CD4-positive, alpha-beta T cell (primary cell): ENCODE results near the gene SPOCD1. TPM values are rescaled to one million over a fixed set of nuclear protein-coding genes. Genes with fewer than 3 reads are reported as not detected.
A peak's percentile ranks its signal among the peaks of the same experiment; 100 is the strongest.

Source experiments
- ATAC-seq: fragments of 200-7000 bp; cut with Tn5 transposase; one replicate; pipeline ENCODE4 v1.10.0; 2022; ENCODE audit warnings: mild to moderate bottlenecking; ENCODE audit not compliant: poor library complexity
- CTCF ChIA-PET: fragments of 350-600 bp; sonication (Branson Sonifier 250); formaldehyde crosslinking; loops from one replicate; lab custom pipeline; 2021; ENCODE audit warnings: antibody characterized with exemption, inconsistent platforms; lab: Charles Lee
- POLR2A ChIA-PET: fragments of 350-600 bp; sonication (Branson Sonifier 250); formaldehyde crosslinking; loops from one replicate; lab custom pipeline; 2021; ENCODE audit warnings: antibody characterized with exemption, inconsistent platforms; lab: Charles Lee
- DNase-seq, 14 experiments: peaks; one replicate each; pipeline ENCODE4 v3.0.0-alpha.2; 2013 to 2020; ENCODE audit warnings: mixed read lengths in 2 of 14
- H3K27ac ChIP-seq, 2 donors: one replicate each; pipeline versions ENCODE4 v1.5.1 to v1.7.0; 2013; ENCODE audit warnings: low read length in 2 of 2, low read depth in 1 of 2, mild to moderate bottlenecking in 1 of 2
- H3K27me3 ChIP-seq, 2 experiments: 1 replicate in 1 of 2; 2 replicates in 1 of 2; pipeline versions ENCODE4 v1.6.1 to v1.7.0; 2013; ENCODE audit warnings: low read length in 2 of 2, control low read depth in 1 of 2, mild to moderate bottlenecking in 1 of 2, moderate library complexity in 1 of 2; ENCODE audit not compliant: insufficient read depth in 2 of 2, control insufficient read depth in 1 of 2
- H3K36me3 ChIP-seq: one replicate; pipeline ENCODE4 v1.6.1; 2013; ENCODE audit warnings: low read length, control low read depth; ENCODE audit not compliant: insufficient read depth
- H3K4me1 ChIP-seq: one replicate; pipeline ENCODE4 v1.6.1; 2013; ENCODE audit warnings: low read length, control low read depth; ENCODE audit not compliant: insufficient read depth
- H3K4me3 ChIP-seq: one replicate; pipeline ENCODE4 v1.5.1; 2013; ENCODE audit warnings: mild to moderate bottlenecking, low read length, moderate library complexity
- H3K9me3 ChIP-seq, 2 experiments: 1 replicate in 1 of 2; 2 replicates in 1 of 2; pipeline versions ENCODE4 v1.6.1 to v1.7.0; 2013; ENCODE audit warnings: low read length in 2 of 2, mild to moderate bottlenecking in 2 of 2, control low read depth in 1 of 2, moderate library complexity in 1 of 2; ENCODE audit not compliant: control insufficient read depth in 1 of 2, insufficient read depth in 1 of 2
- H3K27ac Mint-ChIP-seq: one replicate; pipeline ENCODE4 v1.8.0; 2020; ENCODE audit warnings: mixed read lengths
- H3K27me3 Mint-ChIP-seq: one replicate; pipeline ENCODE4 v1.8.0; 2021; ENCODE audit warnings: mixed read lengths
- H3K36me3 Mint-ChIP-seq: one replicate; pipeline ENCODE4 v1.8.0; 2021; ENCODE audit warnings: low read depth, mixed read lengths
- H3K4me1 Mint-ChIP-seq: one replicate; pipeline ENCODE4 v1.8.0; 2021; ENCODE audit warnings: low read depth, mixed read lengths
- H3K4me3 Mint-ChIP-seq: one replicate; pipeline ENCODE4 v1.8.0; 2020; ENCODE audit warnings: mild to moderate bottlenecking, mixed read lengths
- H3K9me3 Mint-ChIP-seq: one replicate; pipeline ENCODE4 v1.8.0; 2020; ENCODE audit warnings: mixed read lengths
- CTCF ChIP-seq: fragments of 200-600 bp; IDR thresholded peaks from one replicate; pipeline ENCODE4 v1.8.0; 2022; ENCODE audit warnings: antibody characterized with exemption, mild to moderate bottlenecking
- intact Hi-C, 2 experiments: fragments of 100-400 bp; cut with DNase I in 1 of 2; cut with micrococcal nuclease in 1 of 2; formaldehyde crosslinking; loops; one replicate each; pipeline versions ENCODE4 v1.15.1 to v1.9.0; 2023 to 2025; cut with DNase I, micrococcal nuclease
- total RNA-seq, 174 experiments: library from RNA in 2 of 174; stranded (reverse) in 2 of 174; gene quantifications; one replicate each; pipeline ENCODE4 v1.2.3 and lab custom pipeline; 2021 to 2026

The SPOCD1 gene
- total RNA-seq, 2 experiments from 2014 or later, result 0.11 to 0.27 TPM

- no peaks in the 10 kb centered on the region for H3K36me3 ChIP-seq
- H3K4me3 Mint-ChIP-seq, result peak overlapping the region; percentile 86
- peak overlapping the region; percentile 42 for H3K4me3 ChIP-seq
- ChIA-PET CTCF (interaction anchor here (0.5 to 1.4 kb wide), 10 partner anchors 10 to 201 kb away, joined by 3 to 35 read pairs (median 4); no protein-coding TSS in a partner anchor), POLR2A (interaction anchor here (0.5 to 1.7 kb wide), 7 partner anchors 26 to 310 kb away, joined by 3 to 13 read pairs (median 3); partner anchors contain the start of genes COL16A1, PTP4A2 and TMEM39B)
- peak; percentile 61 for TF ChIP-seq CTCF
- H3K27ac ChIP-seq, result no peak overlapping the region
- intact Hi-C loops, result loop anchor here (1.0 to 5.0 kb wide), 4 partner anchors 26 to 309 kb away; partner anchors contain the start of gene TMEM39B (in 1 of the 2)
- H3K36me3 Mint-ChIP-seq, result no peaks in the 10 kb centered on the region
- H3K27ac Mint-ChIP-seq, result no peak overlapping the region
- no peaks in the 10 kb centered on the region for H3K9me3 Mint-ChIP-seq
- H3K9me3 ChIP-seq, result peaks cover 0 to 4% of the 10 kb centered on the region in 2 experiments
- peak; percentile 51 for ATAC-seq
- peaks cover 11% of the 10 kb centered on the region in 2 experiments for H3K27me3 ChIP-seq
- peaks cover 46% of the 10 kb centered on the region for H3K4me1 ChIP-seq
- H3K27me3 Mint-ChIP-seq, result peaks cover 15% of the 10 kb centered on the region
- DNase-seq, result peak; percentile 48 to 88 (median 62)
- peaks cover 26% of the 10 kb centered on the region for H3K4me1 Mint-ChIP-seq
Observed at GRCh38 chr1:31762726-31763670, 52.8 kb downstream of the SPOCD1 start.

- Mint-ChIP-seq H3K27me3 (peaks cover 15% of the 10 kb centered on the region), H3K9me3 (no peaks in the 10 kb centered on the region), H3K36me3 (no peaks in the 10 kb centered on the region), H3K4me1 (peaks cover 26% of the 10 kb centered on the region), H3K4me3 (peak overlapping the region; percentile 76), H3K27ac (no peak overlapping the region)
- no peaks in the 10 kb centered on the region for H3K36me3 ChIP-seq
- H3K9me3 ChIP-seq, result peaks cover 0 to 4% of the 10 kb centered on the region in 2 experiments
- POLR2A ChIA-PET, result interaction anchor here (0.9 to 1.7 kb wide), 4 partner anchors 27 to 311 kb away, joined by 3 to 13 read pairs (median 4); partner anchors contain the start of genes PTP4A2 and TMEM39B
- peaks cover 46% of the 10 kb centered on the region for H3K4me1 ChIP-seq
- CTCF ChIA-PET, result interaction anchor here (0.7 to 1.4 kb wide), 9 partner anchors 11 to 202 kb away, joined by 3 to 35 read pairs (median 4); no protein-coding TSS in a partner anchor
- DNase-seq (no peak), ATAC-seq (no peak)
- H3K27ac ChIP-seq, result no peak overlapping the region
- H3K27me3 ChIP-seq, result peaks cover 11% of the 10 kb centered on the region in 2 experiments
- no peak overlapping the region for H3K4me3 ChIP-seq
- TF ChIP-seq CTCF, result no peak
- intact Hi-C loops, result loop anchor here (1.0 to 5.0 kb wide), 4 partner anchors 27 to 310 kb away; partner anchors contain the start of gene TMEM39B (in 1 of the 2)
Observed at GRCh38 chr1:31762323-31762722, 53.5 kb downstream of the SPOCD1 start.

- no peak for DNase-seq
- H3K9me3 Mint-ChIP-seq, result no peaks in the 10 kb centered on the region
- peaks cover 15% of the 10 kb centered on the region for H3K27me3 Mint-ChIP-seq
- peaks cover 26% of the 10 kb centered on the region for H3K4me1 Mint-ChIP-seq
- no peak for ATAC-seq
- intact Hi-C loops, result loop anchor here (1.0 to 5.0 kb wide), 4 partner anchors 27 to 310 kb away; partner anchors contain the start of gene TMEM39B (in 1 of the 2)
- Histone ChIP-seq H3K27me3 (peaks cover 11% of the 10 kb centered on the region in 2 experiments), H3K27ac (no peak overlapping the region), H3K4me1 (peaks cover 46% of the 10 kb centered on the region), H3K36me3 (no peaks in the 10 kb centered on the region), H3K9me3 (peaks cover 0 to 4% of the 10 kb centered on the region in 2 experiments), H3K4me3 (no peak overlapping the region)
- H3K36me3 Mint-ChIP-seq, result no peaks in the 10 kb centered on the region
- no peak for TF ChIP-seq CTCF
- ChIA-PET POLR2A (no interaction called here), CTCF (interaction anchor here (0.7 to 2.3 kb wide), 2 partner anchors 17 to 27 kb away, joined by 3 to 14 read pairs; no protein-coding TSS in a partner anchor)
- H3K27ac Mint-ChIP-seq, result no peak overlapping the region
- peak overlapping the region; percentile 76 for H3K4me3 Mint-ChIP-seq
Observed at GRCh38 chr1:31761883-31762282, 53.9 kb downstream of the SPOCD1 start.
